Ascending aorta (tissue), 2 donors: ENCODE measurements around the gene NF1. TPM values are rescaled to one million over a fixed set of nuclear protein-coding genes. Genes with fewer than 3 reads are reported as not detected.

ENCODE experiments used
- DNase-seq, 2 donors: peaks; one replicate each; pipeline ENCODE4 v3.0.0-alpha.2; 2019; ENCODE audit warnings: low spot score in 2 of 2
- H3K27ac ChIP-seq, 2 donors: fragments of 200-600 bp; sonication (generic); one replicate each; pipeline ENCODE4 v1.5.1; 2016 to 2017; ENCODE audit warnings: mild to moderate bottlenecking in 1 of 2
- H3K27me3 ChIP-seq: fragments of 200-600 bp; sonication (generic); one replicate; pipeline ENCODE4 v1.5.1; 2017
- H3K36me3 ChIP-seq, 2 donors: fragments of 200-600 bp; sonication (generic); one replicate each; pipeline ENCODE4 v1.5.1; 2016
- H3K4me1 ChIP-seq, 2 donors: fragments of 200-600 bp; sonication (generic); one replicate each; pipeline ENCODE4 v1.5.1; 2016 to 2017; ENCODE audit warnings: mild to moderate bottlenecking in 1 of 2
- H3K4me3 ChIP-seq, 2 donors: fragments of 200-600 bp; sonication (generic); one replicate each; pipeline ENCODE4 v1.5.1; 2016 to 2017; ENCODE audit warnings: mild to moderate bottlenecking in 1 of 2
- H3K9me3 ChIP-seq, 2 donors: fragments of 200-600 bp; sonication (generic); one replicate each; pipeline ENCODE4 v1.5.1; 2016
- intact Hi-C: fragments of 100-400 bp; cut with DNase I; formaldehyde crosslinking; loops from one replicate; pipeline ENCODE4 v1.15.1; 2023
- total RNA-seq: library from RNA; depleted of rRNA; stranded (reverse); fragments of >200 nt; gene quantifications from one replicate; pipeline ENCODE4 v1.1.0, GENCODE V29; 2016
- TF ChIP-seq, protein P1 (sequence below), 3 experiments: fragments of 200-600 bp in 2 of 3; fragments of 450-650 bp in 1 of 3; sonication (generic) in 2 of 3; IDR thresholded peaks; one replicate each; pipeline ENCODE4 v1.5.1; 2016 to 2019; ENCODE audit warnings: antibody characterized with exemption in 3 of 3, mild to moderate bottlenecking in 1 of 3, moderate library complexity in 1 of 3

The NF1 gene
- total RNA-seq, 1 donor from 2014 or later, result 25.0 TPM

DNA sequence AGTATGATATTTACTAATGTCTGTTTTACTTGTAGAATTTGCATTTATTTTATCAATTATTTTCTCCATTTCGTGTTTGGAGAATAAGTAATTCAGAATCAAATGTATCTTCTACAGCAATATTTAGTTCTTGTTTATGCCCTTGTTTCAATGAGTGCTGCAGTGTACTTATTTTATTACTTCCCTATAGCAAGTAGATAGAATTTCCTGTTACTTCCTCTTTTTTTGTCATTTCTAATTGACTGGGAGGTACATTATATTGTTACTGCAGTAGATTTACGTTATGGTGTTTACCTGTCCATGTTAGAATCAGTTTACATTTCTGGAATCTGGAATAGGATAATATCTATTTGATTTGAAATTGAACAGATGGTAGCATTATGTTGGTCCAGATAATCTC is 131.1 kb downstream of the NF1 start:
- no peaks in the 10 kb centered on the region for H3K9me3 ChIP-seq
- no peaks in the 10 kb centered on the region for H3K4me1 ChIP-seq
- no peak overlapping the region for H3K27ac ChIP-seq
- H3K36me3 ChIP-seq, result peaks cover 18 to 37% of the 10 kb centered on the region in 2 donors
- TF ChIP-seq, protein P1, sequence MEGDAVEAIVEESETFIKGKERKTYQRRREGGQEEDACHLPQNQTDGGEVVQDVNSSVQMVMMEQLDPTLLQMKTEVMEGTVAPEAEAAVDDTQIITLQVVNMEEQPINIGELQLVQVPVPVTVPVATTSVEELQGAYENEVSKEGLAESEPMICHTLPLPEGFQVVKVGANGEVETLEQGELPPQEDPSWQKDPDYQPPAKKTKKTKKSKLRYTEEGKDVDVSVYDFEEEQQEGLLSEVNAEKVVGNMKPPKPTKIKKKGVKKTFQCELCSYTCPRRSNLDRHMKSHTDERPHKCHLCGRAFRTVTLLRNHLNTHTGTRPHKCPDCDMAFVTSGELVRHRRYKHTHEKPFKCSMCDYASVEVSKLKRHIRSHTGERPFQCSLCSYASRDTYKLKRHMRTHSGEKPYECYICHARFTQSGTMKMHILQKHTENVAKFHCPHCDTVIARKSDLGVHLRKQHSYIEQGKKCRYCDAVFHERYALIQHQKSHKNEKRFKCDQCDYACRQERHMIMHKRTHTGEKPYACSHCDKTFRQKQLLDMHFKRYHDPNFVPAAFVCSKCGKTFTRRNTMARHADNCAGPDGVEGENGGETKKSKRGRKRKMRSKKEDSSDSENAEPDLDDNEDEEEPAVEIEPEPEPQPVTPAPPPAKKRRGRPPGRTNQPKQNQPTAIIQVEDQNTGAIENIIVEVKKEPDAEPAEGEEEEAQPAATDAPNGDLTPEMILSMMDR (IDR thresholded peaks at IDR 0.05), result no peak
- H3K27me3 ChIP-seq, result no peaks in the 10 kb centered on the region
- no peak overlapping the region for H3K4me3 ChIP-seq
- DNase-seq, result no peak
- intact Hi-C loops, result no loop called here

DNA sequence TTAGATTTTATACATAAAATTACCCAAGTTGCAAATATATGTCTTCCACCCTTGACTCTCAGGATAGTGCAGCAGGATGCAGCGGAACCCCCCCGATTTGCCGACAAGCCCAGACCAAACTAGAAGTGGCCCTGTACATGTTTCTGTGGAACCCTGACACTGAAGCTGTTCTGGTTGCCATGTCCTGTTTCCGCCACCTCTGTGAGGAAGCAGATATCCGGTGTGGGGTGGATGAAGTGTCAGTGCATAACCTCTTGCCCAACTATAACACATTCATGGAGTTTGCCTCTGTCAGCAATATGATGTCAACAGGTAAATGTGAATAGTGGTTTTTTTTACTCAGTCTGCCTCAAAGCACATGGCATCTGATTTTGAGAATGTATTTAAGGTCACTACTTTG is 131.6 kb downstream of the NF1 start:
- DNase-seq, result no peak
- TF ChIP-seq, protein P1 (IDR thresholded peaks at IDR 0.05), result no peak
- Histone ChIP-seq H3K9me3 (no peaks in the 10 kb centered on the region), H3K36me3 (peaks cover 18 to 39% of the 10 kb centered on the region in 2 donors), H3K27me3 (no peaks in the 10 kb centered on the region), H3K4me1 (no peaks in the 10 kb centered on the region), H3K27ac (no peak overlapping the region), H3K4me3 (no peak overlapping the region)
- intact Hi-C loops, result no loop called here

DNA sequence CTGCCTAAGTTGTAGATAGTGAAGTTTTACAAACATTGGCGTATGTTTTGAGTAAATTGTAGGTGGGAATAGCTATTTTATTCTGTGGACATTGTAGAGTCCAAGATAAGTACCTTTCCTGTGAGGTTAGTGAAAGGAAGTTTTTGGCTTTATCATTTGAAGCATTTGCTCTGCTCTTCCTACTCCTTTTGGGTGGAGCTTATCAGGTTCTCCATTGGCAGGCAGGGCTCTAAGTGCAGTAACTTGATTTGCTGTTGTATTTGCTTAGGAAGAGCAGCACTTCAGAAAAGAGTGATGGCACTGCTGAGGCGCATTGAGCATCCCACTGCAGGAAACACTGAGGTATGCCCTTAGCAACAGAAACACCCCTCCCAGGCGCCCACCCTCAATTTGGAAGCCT is 132.2 kb downstream of the NF1 start:
- H3K4me1 ChIP-seq, result no peaks in the 10 kb centered on the region
- H3K4me3 ChIP-seq, result no peak overlapping the region
- intact Hi-C loops, result no loop called here
- DNase-seq, result no peak
- no peaks in the 10 kb centered on the region for H3K27me3 ChIP-seq
- no peaks in the 10 kb centered on the region for H3K9me3 ChIP-seq
- TF ChIP-seq, protein P1 (IDR thresholded peaks at IDR 0.05), result no peak
- H3K27ac ChIP-seq, result no peak overlapping the region
- peaks cover 18 to 42% of the 10 kb centered on the region in 2 donors for H3K36me3 ChIP-seq

DNA sequence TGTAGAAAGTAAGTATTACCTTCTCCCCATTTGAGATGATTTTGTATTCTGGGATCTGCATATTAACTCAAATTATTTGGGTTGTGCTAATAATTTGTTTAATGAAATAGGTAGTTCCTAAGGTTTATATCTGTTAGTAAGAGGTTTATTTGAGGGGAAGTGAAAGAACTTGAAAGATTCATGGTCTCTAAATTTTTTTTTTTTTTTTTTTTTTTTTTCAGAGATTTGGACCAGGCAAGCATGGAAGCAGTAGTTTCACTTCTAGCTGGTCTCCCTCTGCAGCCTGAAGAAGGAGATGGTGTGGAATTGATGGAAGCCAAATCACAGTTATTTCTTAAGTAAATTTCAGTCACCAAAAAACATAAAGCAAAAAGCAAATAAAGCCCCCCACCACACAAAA is 137.1 kb downstream of the NF1 start:
- Histone ChIP-seq H3K4me1 (no peaks in the 10 kb centered on the region), H3K9me3 (no peaks in the 10 kb centered on the region), H3K36me3 (peaks cover 45 to 64% of the 10 kb centered on the region in 2 donors), H3K4me3 (no peak overlapping the region), H3K27me3 (no peaks in the 10 kb centered on the region), H3K27ac (no peak overlapping the region)
- DNase-seq, result no peak
- TF ChIP-seq, protein P1 (IDR thresholded peaks at IDR 0.05), result no peak
- intact Hi-C loops, result no loop called here

DNA sequence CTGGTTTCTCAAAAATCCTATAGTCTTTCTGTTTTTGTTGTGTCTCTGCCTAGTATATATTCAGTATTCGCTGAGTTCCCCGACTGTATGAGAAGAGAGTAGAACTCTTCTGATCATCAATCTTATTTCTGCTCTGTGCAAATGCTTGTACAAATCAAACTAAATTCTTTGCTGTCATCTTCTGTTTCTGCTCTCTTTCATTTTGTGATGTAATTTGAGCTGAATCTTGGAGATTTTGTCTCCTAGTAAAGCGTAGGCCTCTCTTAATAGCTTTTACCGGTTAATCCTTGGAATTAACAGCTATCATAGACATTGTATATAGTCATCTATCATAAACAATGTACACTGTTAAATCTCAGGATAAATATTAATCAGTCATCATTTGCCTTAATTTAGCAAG is 140.3 kb downstream of the NF1 start:
- DNase-seq, result no peak
- intact Hi-C loops, result no loop called here
- Histone ChIP-seq H3K4me1 (no peaks in the 10 kb centered on the region), H3K27ac (no peak overlapping the region), H3K4me3 (no peak overlapping the region), H3K36me3 (peaks cover 34 to 50% of the 10 kb centered on the region in 2 donors), H3K27me3 (no peaks in the 10 kb centered on the region), H3K9me3 (no peaks in the 10 kb centered on the region)
- TF ChIP-seq, protein P1 (IDR thresholded peaks at IDR 0.05), result no peak

DNA sequence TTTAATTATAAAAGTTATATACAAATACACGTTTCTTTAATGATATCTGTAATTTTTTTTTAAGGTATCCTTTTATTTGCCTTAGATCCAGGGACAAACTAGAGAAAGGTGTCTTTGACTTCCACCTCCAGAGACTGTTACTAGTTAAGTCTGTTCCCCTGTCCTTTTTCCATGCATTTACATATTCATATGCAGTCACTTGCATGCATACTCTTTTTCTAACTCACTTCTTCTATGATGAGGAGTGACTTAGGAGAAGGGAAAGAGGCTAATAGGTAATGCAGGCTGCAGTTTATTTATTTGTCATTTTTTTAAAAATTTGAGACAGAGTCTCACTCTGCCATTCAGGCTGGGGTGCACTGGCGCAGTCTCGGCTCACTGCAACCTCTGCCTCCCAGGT is 141.4 kb downstream of the NF1 start:
- H3K9me3 ChIP-seq, result no peaks in the 10 kb centered on the region
- no peak overlapping the region for H3K27ac ChIP-seq
- H3K4me1 ChIP-seq, result no peaks in the 10 kb centered on the region
- DNase-seq, result no peak
- H3K36me3 ChIP-seq, result peaks cover 34 to 55% of the 10 kb centered on the region in 2 donors
- TF ChIP-seq, protein P1 (IDR thresholded peaks at IDR 0.05), result no peak
- H3K4me3 ChIP-seq, result no peak overlapping the region
- intact Hi-C loops, result no loop called here
- no peaks in the 10 kb centered on the region for H3K27me3 ChIP-seq
